H9 (cell line): Measurements from ENCODE around the gene EPHX1. TPM values are rescaled to one million over a fixed set of nuclear protein-coding genes. Genes with fewer than 3 reads are reported as not detected.

Experiments used
- DNase-seq: peaks from one replicate; pipeline ENCODE4 v3.0.0-alpha.2; 2017
- H2AFZ ChIP-seq: one replicate; pipeline ENCODE4 v1.6.1; 2013; ENCODE audit warnings: mild to moderate bottlenecking, low read length, control low read depth, moderate library complexity
- H2AK5ac ChIP-seq: 2 replicates; pipeline ENCODE4 v1.6.1; 2013; ENCODE audit warnings: low read length, control low read depth, mixed read lengths; ENCODE audit not compliant: insufficient read length
- H2BK120ac ChIP-seq: one replicate; pipeline ENCODE4 v1.6.1; 2013; ENCODE audit warnings: low read depth, mild to moderate bottlenecking, low read length, control low read depth, inconsistent platforms; ENCODE audit not compliant: poor library complexity, severe bottlenecking
- H2BK12ac ChIP-seq: 2 replicates; pipeline ENCODE4 v1.6.1; 2013; ENCODE audit warnings: low read length, control low read depth, mixed read lengths, low read depth; ENCODE audit not compliant: insufficient read length
- H2BK15ac ChIP-seq: 2 replicates; pipeline ENCODE4 v1.6.1; 2013; ENCODE audit warnings: low read depth, low read length, control low read depth
- H2BK20ac ChIP-seq: one replicate; pipeline ENCODE4 v1.6.1; 2013; ENCODE audit warnings: low read depth, mild to moderate bottlenecking, low read length, control low read depth, inconsistent platforms; ENCODE audit not compliant: poor library complexity, severe bottlenecking
- H2BK5ac ChIP-seq: 2 replicates; pipeline ENCODE4 v1.6.1; 2013; ENCODE audit warnings: low read length, control low read depth, mixed read lengths; ENCODE audit not compliant: insufficient read length
- H3K14ac ChIP-seq: 2 replicates; pipeline ENCODE4 v1.6.1; 2013; ENCODE audit warnings: low read length, control low read depth; ENCODE audit not compliant: insufficient read depth
- H3K18ac ChIP-seq: 2 replicates; pipeline ENCODE4 v1.6.1; 2013; ENCODE audit warnings: low read depth, mild to moderate bottlenecking, mixed read lengths, low read length, control low read depth; ENCODE audit not compliant: insufficient read length
- H3K23ac ChIP-seq: 2 replicates; pipeline ENCODE4 v1.6.1; 2013; ENCODE audit warnings: low read length, control low read depth, mixed read lengths, low read depth; ENCODE audit not compliant: insufficient read length
- H3K23me2 ChIP-seq: 2 replicates; pipeline ENCODE4 v1.6.1; 2013; ENCODE audit warnings: low read depth, mild to moderate bottlenecking, mixed read lengths, low read length, control low read depth; ENCODE audit not compliant: insufficient read length, poor library complexity, severe bottlenecking
- H3K27ac ChIP-seq: 2 replicates; pipeline ENCODE4 v1.5.1; 2013; ENCODE audit warnings: low read length, control low read depth, mixed read lengths, low read depth; ENCODE audit not compliant: insufficient read length
- H3K27me3 ChIP-seq: 2 replicates; pipeline ENCODE4 v1.6.1; 2013; ENCODE audit warnings: low read length, control low read depth, inconsistent platforms; ENCODE audit not compliant: insufficient read depth
- H3K4ac ChIP-seq: 2 replicates; pipeline ENCODE4 v1.6.1; 2013; ENCODE audit warnings: low read depth, mild to moderate bottlenecking, control low read depth, inconsistent platforms, low read length, moderate library complexity
- H3K4me1 ChIP-seq: 2 replicates; pipeline ENCODE4 v1.6.1; 2013; ENCODE audit warnings: low read length, control low read depth, inconsistent platforms; ENCODE audit not compliant: insufficient read depth
- H3K4me2 ChIP-seq: 2 replicates; pipeline ENCODE4 v1.6.1; 2013; ENCODE audit warnings: low read length, control low read depth, mixed read lengths; ENCODE audit not compliant: insufficient read length, insufficient read depth
- H3K56ac ChIP-seq: 2 replicates; pipeline ENCODE4 v1.6.1; 2013; ENCODE audit warnings: low read depth, mild to moderate bottlenecking, mixed read lengths, low read length, control low read depth; ENCODE audit not compliant: insufficient read length
- H3K79me1 ChIP-seq: 2 replicates; pipeline ENCODE4 v1.6.1; 2013; ENCODE audit warnings: low read depth, mild to moderate bottlenecking, moderate library complexity, low read length, control low read depth, inconsistent platforms; ENCODE audit not compliant: insufficient read depth, poor library complexity, severe bottlenecking
- H3K79me2 ChIP-seq: 2 replicates; pipeline ENCODE4 v1.6.1; 2013; ENCODE audit warnings: low read length, control low read depth, inconsistent platforms; ENCODE audit not compliant: insufficient read depth
- H3K9ac ChIP-seq: 2 replicates; pipeline ENCODE4 v1.6.1; 2013; ENCODE audit warnings: low read length, control low read depth, mixed read lengths; ENCODE audit not compliant: insufficient read length; ENCODE audit errors: extremely low read depth
- H3K9me3 ChIP-seq: one replicate; pipeline ENCODE4 v1.6.1; 2013; ENCODE audit warnings: low read depth, low read length, inconsistent platforms; ENCODE audit not compliant: control insufficient read depth
- H3T11ph ChIP-seq: one replicate; pipeline ENCODE4 v1.6.1; 2013; ENCODE audit warnings: mild to moderate bottlenecking, low read length, control low read depth, inconsistent platforms
- H4K20me1 ChIP-seq: one replicate; pipeline ENCODE4 v1.6.1; 2013; ENCODE audit not compliant: control insufficient read depth, insufficient read length, insufficient read depth
- H4K5ac ChIP-seq: 2 replicates; pipeline ENCODE4 v1.6.1; 2013; ENCODE audit warnings: low read depth, mild to moderate bottlenecking, mixed read lengths, low read length, control low read depth; ENCODE audit not compliant: insufficient read length
- H4K8ac ChIP-seq: replicated peaks from 2 replicates; pipeline ENCODE4 v1.6.1; 2013; ENCODE audit warnings: low read length, control low read depth, mixed read lengths, low read depth; ENCODE audit not compliant: insufficient read length
- H4K91ac ChIP-seq: 2 replicates; pipeline ENCODE4 v1.6.1; 2013; ENCODE audit warnings: low read depth, mild to moderate bottlenecking, moderate library complexity, mixed read lengths, low read length, control low read depth; ENCODE audit not compliant: insufficient read length
- H3K27ac Mint-ChIP-seq, 3 experiments: 2 replicates in 2 of 3; 3 replicates in 1 of 3; pipeline ENCODE4 v1.8.0; 2020 to 2021; ENCODE audit warnings: mixed read lengths in 3 of 3, mild to moderate bottlenecking in 1 of 3, moderate library complexity in 1 of 3
- H3K27me3 Mint-ChIP-seq: 2 replicates; pipeline ENCODE4 v1.8.0; 2021; ENCODE audit warnings: low read depth, mild to moderate bottlenecking, moderate library complexity, mixed read lengths
- H3K36me3 Mint-ChIP-seq, 3 experiments: 2 replicates in 2 of 3; 3 replicates in 1 of 3; pipeline ENCODE4 v1.8.0; 2020 to 2021; ENCODE audit warnings: low read depth in 3 of 3, mixed read lengths in 3 of 3; ENCODE audit not compliant: insufficient read depth in 1 of 3
- H3K4me1 Mint-ChIP-seq, 2 experiments: 2 replicates each; pipeline ENCODE4 v1.8.0; 2020; ENCODE audit warnings: mixed read lengths in 2 of 2
- H3K4me3 Mint-ChIP-seq, 2 experiments: 2 replicates in 1 of 2; 3 replicates in 1 of 2; pipeline ENCODE4 v1.8.0; 2020 to 2021; ENCODE audit warnings: mild to moderate bottlenecking in 2 of 2, mixed read lengths in 2 of 2, moderate library complexity in 1 of 2
- H3K9me3 Mint-ChIP-seq, 2 experiments: 2 replicates in 1 of 2; 3 replicates in 1 of 2; pipeline ENCODE4 v1.8.0; 2020; ENCODE audit warnings: mild to moderate bottlenecking in 2 of 2, mixed read lengths in 2 of 2, moderate library complexity in 1 of 2
- CTCF ChIP-seq: fragments of 200-600 bp; sonication (generic); conservative IDR thresholded peaks from 3 replicates; pipeline ENCODE4 v1.8.0; 2021; ENCODE audit warnings: antibody characterized with exemption, mild to moderate bottlenecking
- WGBS: extraction: QIAGEN DNeasy Blood & Tissue Kit; methylation state at CpG from one replicate; pipeline ENCODE4 v1.1.7; 2013; ENCODE audit warnings: missing lambda C conversion rate, low lambda C conversion rate, mixed read lengths; ENCODE audit not compliant: insufficient read length; ENCODE audit errors: extremely low coverage; 5-methylcytosine and 5-hydroxymethylcytosine counted together
- total RNA-seq: library from RNA; stranded (reverse); gene quantifications from 2 replicates; pipeline ENCODE4 v1.2.1, GENCODE V29; 2021

Gene EPHX1
- total RNA-seq, 1 experiment from 2014 or later, result 40.6 TPM

GRCh38 chr1:225892307-225892706 is 82.4 kb downstream of the EPHX1 start:
- Histone ChIP-seq H3K18ac (no peak overlapping the region), H2AK5ac (no peak overlapping the region), H3K23ac (no peak overlapping the region), H3K4ac (no peak overlapping the region), H2BK12ac (no peak overlapping the region), H3K4me1 (peaks cover 3% of the 10 kb centered on the region; the same call in 1 of the 2 replicates), H4K8ac (no peak overlapping the region), H3K23me2 (no peaks in the 10 kb centered on the region), H3K4me2 (no peak overlapping the region), H2BK15ac (no peak overlapping the region), H3K14ac (no peak overlapping the region), H3K27ac (no peak overlapping the region), H3K27me3 (no peaks in the 10 kb centered on the region), H3K9ac (no peak overlapping the region), H2AFZ (no peak overlapping the region), H3K79me1 (no peaks in the 10 kb centered on the region), H4K91ac (no peak overlapping the region), H4K20me1 (no peaks in the 10 kb centered on the region), H3K79me2 (peaks cover 2% of the 10 kb centered on the region; the same call in 1 of the 2 replicates), H3T11ph (no peak overlapping the region), H3K56ac (no peak overlapping the region), H4K5ac (no peak overlapping the region), H2BK5ac (no peak overlapping the region), H2BK120ac (no peak overlapping the region), H3K9me3 (no peaks in the 10 kb centered on the region), H2BK20ac (no peak overlapping the region)
- DNase-seq, result no peak
- H3K9me3 Mint-ChIP-seq, result no peaks in the 10 kb centered on the region; a peak in 1 of 5 replicates
- H3K4me3 Mint-ChIP-seq, result no peak overlapping the region
- peaks cover 2% of the 10 kb centered on the region; the same call in 1 of the 2 replicates for H3K27me3 Mint-ChIP-seq
- H3K27ac Mint-ChIP-seq, result no peak overlapping the region
- no CpG with 5 or more reads among the region's 6 CpGs for WGBS
- H3K4me1 Mint-ChIP-seq, result peaks cover 40% of the 10 kb centered on the region in 2 experiments
- TF ChIP-seq CTCF, result no peak
- peaks cover 0 to 2% (median 0%) of the 10 kb centered on the region in 3 experiments; a peak in 2 of 7 replicates for H3K36me3 Mint-ChIP-seq

Other genes starting within 250 kb of the EPHX1 start
- gene ENAH, start 157.0 kb upstream of the EPHX1 start, total RNA-seq, result 284 and 285 TPM in 2 replicates
- 396 and 403 TPM in 2 replicates for gene SRP9, start 32.3 kb upstream of the EPHX1 start, total RNA-seq
- 75.7 and 80.7 TPM in 2 replicates for gene TMEM63A, start 72.3 kb downstream of the EPHX1 start, total RNA-seq
- 102 and 107 TPM in 2 replicates for gene LEFTY1, start 79.0 kb downstream of the EPHX1 start, total RNA-seq
- gene PYCR2, start 114.1 kb downstream of the EPHX1 start, total RNA-seq, result 104 TPM in 2 replicates
- gene LEFTY2, start 131.1 kb downstream of the EPHX1 start, total RNA-seq, result 16.3 and 16.9 TPM in 2 replicates
- gene SDE2, start 189.2 kb downstream of the EPHX1 start, total RNA-seq, result 20.5 and 21.7 TPM in 2 replicates